GM12891 (cell line): ENCODE measurements around the gene NCAPD2.

Experiments
- DNase-seq: peaks from one replicate; pipeline ENCODE4 v3.0.0; 2011; ENCODE audit warnings: low spot score; ENCODE audit not compliant: insufficient read length
- FAIRE-seq: peaks from 2 replicates; lab custom pipeline; 2011; peaks lifted over from hg19 to GRCh38; lab: Jason Lieb, UNC
- PAX5 ChIP-seq: IDR thresholded peaks from 2 replicates; pipeline ENCODE4 v1.6.1; 2011; ENCODE audit warnings: low read length, moderate library complexity, mild to moderate bottlenecking; ENCODE audit not compliant: insufficient read depth, severe bottlenecking
- POLR2A ChIP-seq: IDR thresholded peaks from 2 replicates; pipeline ENCODE4 v1.6.1; 2011; ENCODE audit warnings: low read depth, low read length, control low read depth
- POLR2AphosphoS5 ChIP-seq: IDR thresholded peaks from 2 replicates; pipeline ENCODE4 v1.6.1; 2011; ENCODE audit warnings: low read depth, low read length, control low read depth
- POU2F2 ChIP-seq: IDR thresholded peaks from 2 replicates; pipeline ENCODE4 v1.6.1; 2011; ENCODE audit warnings: low read depth, mild to moderate bottlenecking, control low read depth, low read length, moderate library complexity
- SPI1 ChIP-seq: IDR thresholded peaks from 2 replicates; pipeline ENCODE4 v1.6.1; 2011; ENCODE audit warnings: low read depth, low read length, control low read depth
- TAF1 ChIP-seq: IDR thresholded peaks from 2 replicates; pipeline ENCODE4 v1.6.1; 2011; ENCODE audit warnings: low read depth, low read length, control low read depth

The NCAPD2 gene

GRCh38 chr12:6548556-6548955, 54.7 kb downstream of the NCAPD2 start:
- DNase-seq (no peak), FAIRE-seq (no peak)
- TF ChIP-seq SPI1 (no peak), POU2F2 (no peak), POLR2A (no peak), POLR2AphosphoS5 (no peak), TAF1 (no peak), PAX5 (no peak)

GRCh38 chr12:6548966-6549683, 55.2 kb downstream of the NCAPD2 start:
- no peak for FAIRE-seq
- DNase-seq = no peak
- no peak for TF ChIP-seq PAX5
- TF ChIP-seq POLR2AphosphoS5 = no peak
- no peak for TF ChIP-seq POLR2A
- TF ChIP-seq SPI1 = no peak
- TF ChIP-seq POU2F2 = no peak
- TF ChIP-seq TAF1 = no peak

GRCh38 chr12:6549684-6550151, 55.8 kb downstream of the NCAPD2 start:
- DNase-seq (no peak), FAIRE-seq (no peak)
- TF ChIP-seq TAF1 (no peak), SPI1 (no peak)

- TF ChIP-seq TAF1 (no peak), POU2F2 (no peak), POLR2AphosphoS5 (no peak), PAX5 (no peak), SPI1 (no peak), POLR2A (no peak)
- DNase-seq = no peak
- FAIRE-seq = no peak
These were observed 56.6 kb downstream of the NCAPD2 start for GRCh38 chr12:6550294-6551062.

- no peak for DNase-seq
- TF ChIP-seq POLR2A (no peak), PAX5 (no peak), TAF1 (no peak), POU2F2 (no peak), POLR2AphosphoS5 (no peak), SPI1 (no peak)
- no peak for FAIRE-seq
These were observed 57.2 kb downstream of the NCAPD2 start for GRCh38 chr12:6551063-6551461.

- DNase-seq (no peak), FAIRE-seq (no peak)
- TF ChIP-seq POLR2A = no peak
- TF ChIP-seq POLR2AphosphoS5 = no peak
- TF ChIP-seq PAX5 = no peak
- TF ChIP-seq POU2F2 = no peak
- no peak for TF ChIP-seq SPI1
- TF ChIP-seq TAF1 = no peak
These were observed 57.7 kb downstream of the NCAPD2 start for GRCh38 chr12:6551496-6552139.

GRCh38 chr12:6552140-6552551, 58.2 kb downstream of the NCAPD2 start:
- DNase-seq (no peak), FAIRE-seq (no peak)
- TF ChIP-seq POLR2A (no peak), POU2F2 (no peak), TAF1 (no peak), PAX5 (no peak), POLR2AphosphoS5 (no peak), SPI1 (no peak)

- no peak for TF ChIP-seq PAX5
- TF ChIP-seq SPI1 = no peak
- no peak for TF ChIP-seq POU2F2
- TF ChIP-seq POLR2A = no peak
- TF ChIP-seq TAF1 = no peak
- no peak for TF ChIP-seq POLR2AphosphoS5
- FAIRE-seq = peak; percentile 77
- no peak for DNase-seq
These were observed 59.4 kb downstream of the NCAPD2 start for GRCh38 chr12:6553051-6553868.
